T-helper 1 cell treated with Interleukin-12 subunit alpha and Interleukin-12 subunit beta and Interleukin-4 antibody, amounts not matched to agents 30 μg/mL and 1 μg/mL, for 36 hours (primary cell): ENCODE data around the gene FSTL5.

ENCODE experiments used
- H3K27ac Mint-ChIP-seq: one replicate; pipeline ENCODE4 v1.8.0; 2021; ENCODE audit warnings: mild to moderate bottlenecking, mixed read lengths
- H3K27me3 Mint-ChIP-seq: one replicate; pipeline ENCODE4 v1.8.0; 2021; ENCODE audit warnings: low read depth, mixed read lengths
- H3K36me3 Mint-ChIP-seq: one replicate; pipeline ENCODE4 v1.8.0; 2021; ENCODE audit warnings: low read depth, mixed read lengths
- H3K4me1 Mint-ChIP-seq: one replicate; pipeline ENCODE4 v1.8.0; 2021; ENCODE audit warnings: low read depth, mixed read lengths
- H3K4me3 Mint-ChIP-seq: one replicate; pipeline ENCODE4 v1.8.0; 2021; ENCODE audit warnings: mild to moderate bottlenecking, moderate library complexity, mixed read lengths
- H3K9me3 Mint-ChIP-seq: one replicate; pipeline ENCODE4 v1.8.0; 2021; ENCODE audit warnings: mixed read lengths

Gene FSTL5

GRCh38 chr4:161704653-161705052 lies 459.1 kb downstream of the FSTL5 start:
- no peaks in the 10 kb centered on the region for H3K36me3 Mint-ChIP-seq
- H3K27me3 Mint-ChIP-seq: no peaks in the 10 kb centered on the region
- H3K9me3 Mint-ChIP-seq: peaks cover 4% of the 10 kb centered on the region
- no peaks in the 10 kb centered on the region for H3K4me1 Mint-ChIP-seq
- no peak overlapping the region for H3K4me3 Mint-ChIP-seq
- no peak overlapping the region for H3K27ac Mint-ChIP-seq

DNA sequence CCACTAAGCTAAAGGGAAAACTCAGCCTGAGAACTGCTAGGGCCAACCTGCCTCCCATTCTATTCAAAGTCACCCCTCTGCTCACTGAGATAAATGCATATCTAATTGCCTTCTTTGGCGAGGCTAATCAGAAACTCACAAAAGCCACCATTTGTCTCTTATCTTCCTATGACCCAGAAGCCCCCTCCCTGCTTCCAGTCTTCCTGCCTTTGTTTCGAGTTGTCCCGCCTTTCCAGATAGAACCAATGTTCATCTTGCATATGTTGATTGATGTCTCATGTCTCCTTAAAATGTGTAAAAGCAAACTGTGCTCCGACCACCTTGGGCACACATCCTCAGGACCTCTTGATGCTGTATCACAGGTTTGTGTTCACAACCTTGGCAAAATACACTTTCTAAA lies 459.8 kb downstream of the FSTL5 start:
- H3K4me3 Mint-ChIP-seq: no peak overlapping the region
- no peaks in the 10 kb centered on the region for H3K36me3 Mint-ChIP-seq
- peaks cover 4% of the 10 kb centered on the region for H3K9me3 Mint-ChIP-seq
- H3K27me3 Mint-ChIP-seq: no peaks in the 10 kb centered on the region
- H3K4me1 Mint-ChIP-seq: no peaks in the 10 kb centered on the region
- no peak overlapping the region for H3K27ac Mint-ChIP-seq

DNA sequence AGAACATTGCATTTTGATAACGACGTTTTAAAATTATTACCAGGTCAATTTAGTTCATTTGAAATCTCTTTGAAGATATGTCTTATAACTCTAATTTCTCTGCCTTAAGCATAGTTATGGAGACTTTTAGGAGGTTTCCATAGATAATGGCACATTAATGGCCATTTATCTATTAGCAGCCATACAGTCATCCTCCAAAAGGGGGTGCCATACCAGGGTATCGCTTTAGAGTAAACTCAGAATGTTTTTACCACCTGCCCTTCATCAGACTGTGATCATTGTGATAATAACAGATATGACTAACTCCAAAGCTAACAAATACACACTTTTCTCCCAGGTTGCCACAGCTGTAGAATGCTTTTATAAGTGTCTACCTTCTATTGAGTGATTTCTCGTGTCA lies 461.5 kb downstream of the FSTL5 start:
- Mint-ChIP-seq H3K36me3 (no peaks in the 10 kb centered on the region), H3K4me3 (no peak overlapping the region), H3K4me1 (no peaks in the 10 kb centered on the region), H3K9me3 (peaks cover 7% of the 10 kb centered on the region), H3K27ac (no peak overlapping the region), H3K27me3 (no peaks in the 10 kb centered on the region)

DNA sequence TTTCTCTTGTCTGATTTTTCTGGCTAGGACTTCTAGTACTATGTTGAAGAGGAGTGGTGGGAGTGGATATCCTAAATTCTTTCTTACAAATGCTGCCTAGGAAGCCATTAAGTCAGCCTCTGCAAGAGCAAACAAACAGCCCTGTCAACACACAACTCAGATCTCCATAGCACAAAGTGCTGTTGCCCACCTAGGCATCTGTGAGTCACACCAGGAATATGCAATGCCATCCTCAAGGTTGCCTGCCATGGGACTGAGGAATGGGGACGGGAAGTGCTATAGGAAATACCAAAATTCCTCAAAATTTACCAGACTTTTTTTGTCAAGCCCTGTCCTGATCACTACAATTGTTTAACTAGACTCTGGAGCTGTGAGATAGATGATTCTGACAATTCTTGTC lies 466.9 kb downstream of the FSTL5 start:
- Mint-ChIP-seq H3K27me3 (no peaks in the 10 kb centered on the region), H3K4me1 (no peaks in the 10 kb centered on the region), H3K9me3 (peaks cover 17% of the 10 kb centered on the region)

DNA sequence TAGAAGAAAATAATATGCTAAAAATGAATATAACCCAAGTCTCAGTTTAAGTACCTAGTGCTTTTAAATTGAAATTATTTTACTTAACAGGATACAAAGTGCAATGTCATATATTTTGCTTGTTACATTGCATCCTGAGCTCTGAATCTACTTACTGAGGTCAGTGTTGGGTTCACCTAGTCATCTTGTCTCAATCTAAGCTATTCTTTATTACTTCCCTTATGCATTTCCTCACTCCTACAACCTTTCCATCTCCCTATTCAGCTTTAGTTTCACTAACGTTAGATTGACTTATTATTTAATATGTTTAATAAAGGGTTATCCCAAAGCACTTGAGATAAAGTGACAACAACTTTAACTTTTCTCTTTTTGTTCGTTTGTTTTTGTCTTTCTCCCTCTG lies 483.7 kb downstream of the FSTL5 start:
- H3K4me3 Mint-ChIP-seq: no peak overlapping the region
- no peaks in the 10 kb centered on the region for H3K36me3 Mint-ChIP-seq
- H3K27ac Mint-ChIP-seq: no peak overlapping the region
- H3K9me3 Mint-ChIP-seq: no peaks in the 10 kb centered on the region
- no peaks in the 10 kb centered on the region for H3K4me1 Mint-ChIP-seq
- H3K27me3 Mint-ChIP-seq: no peaks in the 10 kb centered on the region

More for the DNA sequence above, 466.9 kb downstream of the FSTL5 start:
- Mint-ChIP-seq H3K4me3 (no peak overlapping the region), H3K27ac (no peak overlapping the region), H3K36me3 (no peaks in the 10 kb centered on the region)

DNA sequence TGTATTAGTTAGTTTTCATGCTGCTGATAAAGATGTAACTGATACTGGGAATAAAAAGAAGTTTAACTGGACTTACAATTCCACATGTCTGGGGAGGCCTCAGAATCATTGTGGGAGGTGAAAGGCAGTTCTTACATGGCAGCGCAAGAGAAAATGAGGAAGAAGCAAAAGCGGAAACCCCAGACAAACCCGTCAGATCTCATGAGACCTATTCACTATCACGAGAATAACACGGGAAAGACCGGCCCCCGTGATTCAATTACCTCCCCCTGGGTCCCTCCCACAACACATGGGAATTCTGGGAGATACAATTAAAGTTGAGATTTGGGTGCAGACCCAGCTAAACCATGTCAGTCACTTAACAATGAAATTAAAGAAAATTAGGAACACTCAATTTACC lies 499.1 kb downstream of the FSTL5 start:
- no peak overlapping the region for H3K27ac Mint-ChIP-seq
- no peaks in the 10 kb centered on the region for H3K4me1 Mint-ChIP-seq
- H3K4me3 Mint-ChIP-seq: no peak overlapping the region
- no peaks in the 10 kb centered on the region for H3K27me3 Mint-ChIP-seq
- H3K9me3 Mint-ChIP-seq: no peaks in the 10 kb centered on the region
- H3K36me3 Mint-ChIP-seq: no peaks in the 10 kb centered on the region

- Mint-ChIP-seq H3K27ac (no peak overlapping the region), H3K4me3 (no peak overlapping the region), H3K36me3 (no peaks in the 10 kb centered on the region), H3K27me3 (no peaks in the 10 kb centered on the region), H3K9me3 (no peaks in the 10 kb centered on the region), H3K4me1 (no peaks in the 10 kb centered on the region)
These were observed 500.0 kb downstream of the FSTL5 start for GRCh38 chr4:161663844-161664243.

DNA sequence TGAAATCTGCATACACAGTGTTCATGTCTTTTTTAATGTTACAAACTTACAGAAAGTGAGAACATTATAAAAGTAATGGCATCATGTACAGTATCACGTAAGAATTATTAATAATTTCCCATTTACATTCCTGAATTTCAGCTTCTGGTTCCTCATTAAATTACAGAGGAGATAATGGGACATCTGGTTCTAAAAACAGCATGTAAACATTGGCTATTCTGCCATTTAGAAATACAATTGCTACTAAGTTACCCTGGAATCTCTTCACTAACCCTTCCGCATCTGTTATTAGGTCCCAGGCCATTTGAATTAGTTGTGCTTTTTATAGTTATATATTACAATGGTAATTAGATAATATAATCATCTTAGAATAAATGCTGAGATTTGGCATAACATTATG lies 505.1 kb downstream of the FSTL5 start:
- H3K4me3 Mint-ChIP-seq: no peak overlapping the region
- peaks cover 3% of the 10 kb centered on the region for H3K9me3 Mint-ChIP-seq
- no peaks in the 10 kb centered on the region for H3K27me3 Mint-ChIP-seq
- H3K36me3 Mint-ChIP-seq: no peaks in the 10 kb centered on the region
- no peak overlapping the region for H3K27ac Mint-ChIP-seq
- no peaks in the 10 kb centered on the region for H3K4me1 Mint-ChIP-seq

GRCh38 chr4:161657616-161658015 lies 506.2 kb downstream of the FSTL5 start:
- Mint-ChIP-seq H3K27me3 (no peaks in the 10 kb centered on the region), H3K4me1 (no peaks in the 10 kb centered on the region), H3K4me3 (no peak overlapping the region), H3K36me3 (no peaks in the 10 kb centered on the region), H3K9me3 (peaks cover 3% of the 10 kb centered on the region), H3K27ac (no peak overlapping the region)

DNA sequence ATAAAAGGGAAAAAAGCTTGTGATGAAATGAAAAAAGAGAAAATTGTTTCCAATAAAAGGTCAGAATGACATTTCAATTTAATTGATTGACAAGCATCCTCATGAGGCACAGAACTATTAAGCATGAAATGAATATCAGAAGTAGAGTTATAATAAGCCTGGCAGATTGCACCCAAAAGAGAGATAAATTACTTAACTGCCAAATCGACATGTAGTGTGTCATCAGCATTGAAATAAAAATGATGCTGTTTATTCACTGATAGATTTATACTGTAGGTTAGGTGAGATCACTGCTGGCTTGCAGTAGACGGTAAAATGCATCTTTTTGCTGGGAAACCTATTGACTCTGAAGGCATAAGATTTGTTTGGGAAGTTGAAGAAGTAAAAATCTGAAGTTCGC lies 507.2 kb downstream of the FSTL5 start:
- peaks cover 3% of the 10 kb centered on the region for H3K9me3 Mint-ChIP-seq
- H3K36me3 Mint-ChIP-seq: no peaks in the 10 kb centered on the region
- no peak overlapping the region for H3K27ac Mint-ChIP-seq
- H3K27me3 Mint-ChIP-seq: no peaks in the 10 kb centered on the region
- H3K4me3 Mint-ChIP-seq: no peak overlapping the region
- no peaks in the 10 kb centered on the region for H3K4me1 Mint-ChIP-seq

- Mint-ChIP-seq H3K27me3 (no peaks in the 10 kb centered on the region), H3K27ac (no peak overlapping the region), H3K9me3 (peaks cover 3% of the 10 kb centered on the region), H3K4me1 (no peaks in the 10 kb centered on the region), H3K4me3 (no peak overlapping the region), H3K36me3 (no peaks in the 10 kb centered on the region)
These were observed 508.7 kb downstream of the FSTL5 start for GRCh38 chr4:161655148-161655547.

- no peaks in the 10 kb centered on the region for H3K36me3 Mint-ChIP-seq
- no peaks in the 10 kb centered on the region for H3K4me1 Mint-ChIP-seq
- no peak overlapping the region for H3K4me3 Mint-ChIP-seq
- H3K9me3 Mint-ChIP-seq: peaks cover 3% of the 10 kb centered on the region
- H3K27ac Mint-ChIP-seq: no peak overlapping the region
- no peaks in the 10 kb centered on the region for H3K27me3 Mint-ChIP-seq
These were observed 510.1 kb downstream of the FSTL5 start for GRCh38 chr4:161653697-161654096.

GRCh38 chr4:161651586-161651985 lies 512.2 kb downstream of the FSTL5 start:
- Mint-ChIP-seq H3K4me3 (no peak overlapping the region), H3K4me1 (no peaks in the 10 kb centered on the region), H3K9me3 (no peaks in the 10 kb centered on the region), H3K36me3 (no peaks in the 10 kb centered on the region), H3K27me3 (no peaks in the 10 kb centered on the region), H3K27ac (no peak overlapping the region)

DNA sequence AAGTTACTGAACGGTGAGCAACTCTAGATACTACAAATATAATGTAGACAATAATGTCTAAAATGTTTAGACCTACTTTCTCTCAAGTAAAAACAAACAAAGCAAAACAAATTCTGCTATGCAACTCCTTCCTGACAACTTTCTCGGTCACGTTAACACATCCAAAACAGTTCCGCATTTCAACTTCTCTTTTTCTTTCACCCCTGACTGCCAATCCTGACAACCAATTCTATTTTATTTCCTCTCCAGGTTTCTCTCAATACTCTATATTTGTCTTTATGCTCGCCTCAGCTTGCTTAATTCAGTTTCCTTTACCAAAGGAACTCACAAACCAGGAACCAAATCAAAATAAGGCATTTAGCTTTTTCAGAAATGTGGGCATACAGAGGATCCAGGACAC lies 513.0 kb downstream of the FSTL5 start:
- Mint-ChIP-seq H3K36me3 (no peaks in the 10 kb centered on the region), H3K4me1 (no peaks in the 10 kb centered on the region), H3K9me3 (no peaks in the 10 kb centered on the region), H3K27ac (no peak overlapping the region), H3K27me3 (no peaks in the 10 kb centered on the region), H3K4me3 (no peak overlapping the region)

DNA sequence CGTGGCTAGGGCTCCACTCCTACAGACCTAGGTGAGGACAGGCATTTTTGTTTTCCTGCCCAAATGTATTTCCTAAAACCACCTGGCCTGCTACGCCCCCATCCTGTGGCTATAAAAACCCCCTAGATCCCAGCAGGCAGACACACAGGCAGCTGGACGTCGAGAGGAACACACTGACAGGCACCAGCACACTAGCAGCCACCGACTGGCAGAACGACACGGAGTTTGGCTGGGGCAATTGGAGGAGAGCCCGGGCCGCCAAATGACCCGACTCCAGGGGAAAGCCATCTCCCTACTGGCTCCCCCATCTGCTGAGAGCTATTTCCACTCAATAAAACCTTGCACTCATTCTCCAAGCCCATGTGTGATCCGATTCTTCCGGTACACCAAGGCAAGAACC lies 516.0 kb downstream of the FSTL5 start:
- Mint-ChIP-seq H3K27ac (no peak overlapping the region), H3K4me1 (no peaks in the 10 kb centered on the region), H3K4me3 (no peak overlapping the region), H3K9me3 (no peaks in the 10 kb centered on the region), H3K36me3 (no peaks in the 10 kb centered on the region), H3K27me3 (no peaks in the 10 kb centered on the region)

GRCh38 chr4:161642708-161643107 lies 521.1 kb downstream of the FSTL5 start:
- Mint-ChIP-seq H3K27me3 (no peaks in the 10 kb centered on the region), H3K27ac (no peak overlapping the region), H3K9me3 (no peaks in the 10 kb centered on the region), H3K4me3 (no peak overlapping the region), H3K36me3 (no peaks in the 10 kb centered on the region), H3K4me1 (no peaks in the 10 kb centered on the region)
